Activated T-cell treated with anti-CD3 and anti-CD28 coated beads, Interleukin-2, amount 50 U/mL, for 48 hours (primary cell): Measurements from ENCODE around the gene FYB1.

Experiments used
- DNase-seq, 2 experiments: peaks; one replicate each; pipeline ENCODE4 v3.0.0-alpha.2; 2020

FYB1 gene

GRCh38 chr5:39157701-39158100, 61.7 kb downstream of the FYB1 start:
- no peak for DNase-seq

GRCh38 chr5:39156082-39156481, 63.3 kb downstream of the FYB1 start:
- DNase-seq: no peak

GRCh38 chr5:39151745-39152144, 67.6 kb downstream of the FYB1 start:
- no peak for DNase-seq

GRCh38 chr5:39149966-39150365, 69.4 kb downstream of the FYB1 start:
- DNase-seq: no peak

GRCh38 chr5:39148983-39149534, 70.3 kb downstream of the FYB1 start:
- no peak for DNase-seq

GRCh38 chr5:39146831-39147540, 72.4 kb downstream of the FYB1 start:
- no peak for DNase-seq

GRCh38 chr5:39143151-39143860, 76.1 kb downstream of the FYB1 start:
- no peak for DNase-seq

- no peak for DNase-seq
Measured at GRCh38 chr5:39140558-39141168, 78.7 kb downstream of the FYB1 start.

GRCh38 chr5:39138892-39139291, 80.5 kb downstream of the FYB1 start:
- DNase-seq: no peak

GRCh38 chr5:39137819-39138451, 81.4 kb downstream of the FYB1 start:
- no peak for DNase-seq

GRCh38 chr5:39137391-39137790, 82.0 kb downstream of the FYB1 start:
- no peak for DNase-seq

GRCh38 chr5:39132792-39133191, 86.6 kb downstream of the FYB1 start:
- no peak for DNase-seq

GRCh38 chr5:39132128-39132447, 87.3 kb downstream of the FYB1 start:
- DNase-seq: no peak

GRCh38 chr5:39131210-39132127, 87.9 kb downstream of the FYB1 start:
- DNase-seq: no peak

- DNase-seq: no peak
Measured at GRCh38 chr5:39130716-39131115, 88.6 kb downstream of the FYB1 start.

GRCh38 chr5:39121922-39122321, 97.4 kb downstream of the FYB1 start:
- no peak for DNase-seq

- no peak for DNase-seq
Measured at GRCh38 chr5:39121315-39121714, 98.0 kb downstream of the FYB1 start.

GRCh38 chr5:39120052-39120420, 99.3 kb downstream of the FYB1 start:
- DNase-seq: no peak

- DNase-seq: no peak
Measured at GRCh38 chr5:39119404-39120051, 99.8 kb downstream of the FYB1 start.

- no peak for DNase-seq
Measured at GRCh38 chr5:39118638-39119037, 100.7 kb downstream of the FYB1 start.

- no peak for DNase-seq
Measured at GRCh38 chr5:39117401-39117800, 102.0 kb downstream of the FYB1 start.
